Hepatocyte (in vitro differentiated cells): ENCODE data around the gene HSDL2.

Source experiments
- EZH2 ChIP-seq: fragments of 200-600 bp; sonication (generic); IDR thresholded peaks from 2 replicates; pipeline ENCODE4 v1.6.1; 2016; ENCODE audit warnings: antibody characterized with exemption, mild to moderate bottlenecking, borderline replicate concordance
- EZH2phosphoT487 ChIP-seq: fragments of 200-600 bp; sonication (generic); IDR thresholded peaks from one replicate; pipeline ENCODE4 v1.6.1; 2018; ENCODE audit warnings: antibody characterized with exemption, mild to moderate bottlenecking, low read depth, moderate library complexity; ENCODE audit not compliant: unreplicated experiment, severe bottlenecking
- TF ChIP-seq, protein P1 (sequence below): fragments of 200-600 bp; sonication (generic); IDR thresholded peaks from 2 replicates; pipeline ENCODE4 v1.5.1; 2016; ENCODE audit warnings: antibody characterized with exemption, mild to moderate bottlenecking; ENCODE audit not compliant: poor library complexity

DNA sequence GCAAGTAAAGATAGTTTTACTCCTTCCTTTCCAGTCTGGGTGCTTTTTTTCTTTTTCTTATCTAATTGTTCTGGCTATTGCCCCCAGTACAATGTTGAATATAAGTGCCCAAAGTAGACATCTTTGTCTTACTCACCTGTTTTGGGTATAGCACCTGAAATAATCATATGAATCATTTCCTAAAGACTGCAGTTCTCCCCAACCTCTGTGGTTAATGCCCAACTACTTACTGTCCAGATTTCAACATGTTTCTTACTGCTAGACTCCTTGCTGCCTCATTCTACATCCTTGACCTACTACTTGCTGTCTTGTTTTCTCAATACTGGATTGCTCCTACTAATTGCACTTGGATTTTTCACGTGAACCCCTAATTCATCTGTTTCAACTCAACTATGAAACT is 8.8 kb upstream of the HSDL2 start:
- TF ChIP-seq, protein P1, sequence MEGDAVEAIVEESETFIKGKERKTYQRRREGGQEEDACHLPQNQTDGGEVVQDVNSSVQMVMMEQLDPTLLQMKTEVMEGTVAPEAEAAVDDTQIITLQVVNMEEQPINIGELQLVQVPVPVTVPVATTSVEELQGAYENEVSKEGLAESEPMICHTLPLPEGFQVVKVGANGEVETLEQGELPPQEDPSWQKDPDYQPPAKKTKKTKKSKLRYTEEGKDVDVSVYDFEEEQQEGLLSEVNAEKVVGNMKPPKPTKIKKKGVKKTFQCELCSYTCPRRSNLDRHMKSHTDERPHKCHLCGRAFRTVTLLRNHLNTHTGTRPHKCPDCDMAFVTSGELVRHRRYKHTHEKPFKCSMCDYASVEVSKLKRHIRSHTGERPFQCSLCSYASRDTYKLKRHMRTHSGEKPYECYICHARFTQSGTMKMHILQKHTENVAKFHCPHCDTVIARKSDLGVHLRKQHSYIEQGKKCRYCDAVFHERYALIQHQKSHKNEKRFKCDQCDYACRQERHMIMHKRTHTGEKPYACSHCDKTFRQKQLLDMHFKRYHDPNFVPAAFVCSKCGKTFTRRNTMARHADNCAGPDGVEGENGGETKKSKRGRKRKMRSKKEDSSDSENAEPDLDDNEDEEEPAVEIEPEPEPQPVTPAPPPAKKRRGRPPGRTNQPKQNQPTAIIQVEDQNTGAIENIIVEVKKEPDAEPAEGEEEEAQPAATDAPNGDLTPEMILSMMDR, result no peak
- no peak for TF ChIP-seq EZH2
- no peak for TF ChIP-seq EZH2phosphoT487
